Measurements from ENCODE around the gene UBQLN4.
A peak's percentile ranks its signal among the peaks of the same experiment; 100 is the strongest.

The UBQLN4 gene

GRCh38 chr1:156056326-156056849 is 2.8 kb upstream of the UBQLN4 start:
- H3K4me3 ChIP-seq (ENCODE audit: extremely low read depth, insufficient read depth, low read length, poor library complexity, severe bottlenecking) = no peak overlapping the region
- 100% methylated on average over 1 of the region's 1 CpG for WGBS, 2 experiments (ENCODE audit: insufficient coverage in 2 of 2)

GRCh38 chr1:156055281-156056048 is 1.9 kb upstream of the UBQLN4 start:
- Histone ChIP-seq H3K4me1 (ENCODE audit: control insufficient read depth, insufficient read depth, low read length, poor library complexity, severe bottlenecking) (peaks cover 7% of the 10 kb centered on the region), H3K9me3 (ENCODE audit: control insufficient read depth, low read length) (no peaks in the 10 kb centered on the region), H3K27ac (ENCODE audit: low read depth, low read length, severe bottlenecking) (peak overlapping the region; percentile 99), H3K4me3 (ENCODE audit: extremely low read depth, insufficient read depth, low read length, poor library complexity, severe bottlenecking) (peak overlapping the region; percentile 89), H3K36me3 (ENCODE audit: control insufficient read depth, insufficient read depth, low read length) (peaks cover 44% of the 10 kb centered on the region)
- WGBS, 2 experiments (ENCODE audit: insufficient coverage in 2 of 2) = 2 to 21% methylated on average over 7 to 13 of the region's 17 CpGs

More at GRCh38 chr1:156056326-156056849, 2.8 kb upstream of the UBQLN4 start:
- H3K36me3 ChIP-seq (ENCODE audit: control insufficient read depth, insufficient read depth, low read length) = peaks cover 34% of the 10 kb centered on the region
- H3K27ac ChIP-seq (ENCODE audit: low read depth, low read length, severe bottlenecking) = no peak overlapping the region
- no peaks in the 10 kb centered on the region for H3K9me3 ChIP-seq (ENCODE audit: control insufficient read depth, low read length)
- peaks cover 15% of the 10 kb centered on the region for H3K4me1 ChIP-seq (ENCODE audit: control insufficient read depth, insufficient read depth, low read length, poor library complexity, severe bottlenecking)

GRCh38 chr1:156054500-156055280 is 1.1 kb upstream of the UBQLN4 start, which contains the start of gene LAMTOR2:
LAMTOR2 (plus strand) TSS chr1:156054782; CDS start chr1:156054890, 108 bp downstream.
- peaks cover 7% of the 10 kb centered on the region for H3K4me1 ChIP-seq (ENCODE audit: control insufficient read depth, insufficient read depth, low read length, poor library complexity, severe bottlenecking)
- no peaks in the 10 kb centered on the region for H3K9me3 ChIP-seq (ENCODE audit: control insufficient read depth, low read length)
- peak within 1 kb of the TSS; percentile 89 for H3K4me3 ChIP-seq (ENCODE audit: extremely low read depth, insufficient read depth, low read length, poor library complexity, severe bottlenecking)
- H3K27ac ChIP-seq (ENCODE audit: low read depth, low read length, severe bottlenecking) = peak within 1 kb of the TSS; percentile 99
- WGBS, 2 experiments (ENCODE audit: insufficient coverage in 2 of 2) = 0% methylated on average over 40 to 48 of the region's 53 CpGs
- H3K36me3 ChIP-seq (ENCODE audit: control insufficient read depth, insufficient read depth, low read length) = peaks cover 51% of the 10 kb centered on the region

- 0% methylated on average over 8 to 21 of the region's 63 CpGs for WGBS, 2 experiments (ENCODE audit: insufficient coverage in 2 of 2)
- Histone ChIP-seq H3K9me3 (ENCODE audit: control insufficient read depth, low read length) (no peaks in the 10 kb centered on the region), H3K4me1 (ENCODE audit: control insufficient read depth, insufficient read depth, low read length, poor library complexity, severe bottlenecking) (peaks cover 7% of the 10 kb centered on the region), H3K27ac (ENCODE audit: low read depth, low read length, severe bottlenecking) (peak overlapping the region; percentile 99), H3K4me3 (ENCODE audit: extremely low read depth, insufficient read depth, low read length, poor library complexity, severe bottlenecking) (peak overlapping the region; percentile 89), H3K36me3 (ENCODE audit: control insufficient read depth, insufficient read depth, low read length) (peaks cover 59% of the 10 kb centered on the region)
Observed at GRCh38 chr1:156052862-156053767, 483 bp downstream of the UBQLN4 start.

GRCh38 chr1:156051011-156051725 is 2.4 kb downstream of the UBQLN4 start:
- Histone ChIP-seq H3K27ac (ENCODE audit: low read depth, low read length, severe bottlenecking) (no peak overlapping the region), H3K4me3 (ENCODE audit: extremely low read depth, insufficient read depth, low read length, poor library complexity, severe bottlenecking) (no peak overlapping the region), H3K9me3 (ENCODE audit: control insufficient read depth, low read length) (no peaks in the 10 kb centered on the region), H3K36me3 (ENCODE audit: control insufficient read depth, insufficient read depth, low read length) (peaks cover 60% of the 10 kb centered on the region), H3K4me1 (ENCODE audit: control insufficient read depth, insufficient read depth, low read length, poor library complexity, severe bottlenecking) (peaks cover 7% of the 10 kb centered on the region)
- WGBS, 2 experiments (ENCODE audit: insufficient coverage in 2 of 2) = 60 to 100% methylated on average over 1 of the region's 7 CpGs

- no peak overlapping the region for H3K4me3 ChIP-seq (ENCODE audit: extremely low read depth, insufficient read depth, low read length, poor library complexity, severe bottlenecking)
- H3K9me3 ChIP-seq (ENCODE audit: control insufficient read depth, low read length) = no peaks in the 10 kb centered on the region
- peaks cover 57% of the 10 kb centered on the region for H3K36me3 ChIP-seq (ENCODE audit: control insufficient read depth, insufficient read depth, low read length)
- H3K4me1 ChIP-seq (ENCODE audit: control insufficient read depth, insufficient read depth, low read length, poor library complexity, severe bottlenecking) = peaks cover under 1% of the 10 kb centered on the region
- 87 to 91% methylated on average over 2 to 4 of the region's 4 CpGs for WGBS, 2 experiments (ENCODE audit: insufficient coverage in 2 of 2)
- H3K27ac ChIP-seq (ENCODE audit: low read depth, low read length, severe bottlenecking) = no peak overlapping the region
Observed at GRCh38 chr1:156050376-156050775, 3.2 kb downstream of the UBQLN4 start.

GRCh38 chr1:156048663-156049258 is 4.8 kb downstream of the UBQLN4 start:
- H3K4me3 ChIP-seq (ENCODE audit: extremely low read depth, insufficient read depth, low read length, poor library complexity, severe bottlenecking) = no peak overlapping the region
- H3K36me3 ChIP-seq (ENCODE audit: control insufficient read depth, insufficient read depth, low read length) = peaks cover 70% of the 10 kb centered on the region
- 100% methylated on average over 2 of the region's 3 CpGs; no CpG with 5 or more reads in 1 of the 2 experiments for WGBS, 2 experiments (ENCODE audit: insufficient coverage in 2 of 2)
- H3K4me1 ChIP-seq (ENCODE audit: control insufficient read depth, insufficient read depth, low read length, poor library complexity, severe bottlenecking) = no peaks in the 10 kb centered on the region
- H3K27ac ChIP-seq (ENCODE audit: low read depth, low read length, severe bottlenecking) = no peak overlapping the region
- no peaks in the 10 kb centered on the region for H3K9me3 ChIP-seq (ENCODE audit: control insufficient read depth, low read length)

GRCh38 chr1:156045076-156045475 is 8.5 kb downstream of the UBQLN4 start:
- Histone ChIP-seq H3K4me1 (ENCODE audit: control insufficient read depth, insufficient read depth, low read length, poor library complexity, severe bottlenecking) (no peaks in the 10 kb centered on the region), H3K9me3 (ENCODE audit: control insufficient read depth, low read length) (no peaks in the 10 kb centered on the region), H3K36me3 (ENCODE audit: control insufficient read depth, insufficient read depth, low read length) (peaks cover 82% of the 10 kb centered on the region), H3K27ac (ENCODE audit: low read depth, low read length, severe bottlenecking) (no peak overlapping the region), H3K4me3 (ENCODE audit: extremely low read depth, insufficient read depth, low read length, poor library complexity, severe bottlenecking) (no peak overlapping the region)
- WGBS, 2 experiments (ENCODE audit: insufficient coverage in 2 of 2) = 91 to 98% methylated on average over 4 of the region's 4 CpGs

- Histone ChIP-seq H3K36me3 (ENCODE audit: control insufficient read depth, insufficient read depth, low read length) (peaks cover 77% of the 10 kb centered on the region), H3K27ac (ENCODE audit: low read depth, low read length, severe bottlenecking) (no peak overlapping the region), H3K9me3 (ENCODE audit: control insufficient read depth, low read length) (no peaks in the 10 kb centered on the region), H3K4me3 (ENCODE audit: extremely low read depth, insufficient read depth, low read length, poor library complexity, severe bottlenecking) (no peak overlapping the region), H3K4me1 (ENCODE audit: control insufficient read depth, insufficient read depth, low read length, poor library complexity, severe bottlenecking) (no peaks in the 10 kb centered on the region)
- 76 to 92% methylated on average over 2 of the region's 3 CpGs for WGBS, 2 experiments (ENCODE audit: insufficient coverage in 2 of 2)
Observed at GRCh38 chr1:156042828-156043227, 10.8 kb downstream of the UBQLN4 start.
